HFFc6 (cell line): ENCODE results near the gene ANO4. TPM values are rescaled to one million over a fixed set of nuclear protein-coding genes. Genes with fewer than 3 reads are reported as not detected.
"Not testable (repeated sequence)": the region's sequence is repeated elsewhere in the genome, so short reads cannot be mapped to it uniquely, and the experiment has no call there.

Source experiments
- DNase-seq: peaks from one replicate; pipeline ENCODE4 v3.0.0-alpha.2; 2018
- H3K27ac Mint-ChIP-seq: 2 replicates; pipeline ENCODE4 v1.8.0; 2020; ENCODE audit warnings: mild to moderate bottlenecking, mixed read lengths
- H3K27me3 Mint-ChIP-seq: 2 replicates; pipeline ENCODE4 v1.8.0; 2021; ENCODE audit warnings: mild to moderate bottlenecking, moderate library complexity, mixed read lengths; ENCODE audit not compliant: insufficient read depth
- H3K36me3 Mint-ChIP-seq: 2 replicates; pipeline ENCODE4 v1.8.0; 2021; ENCODE audit warnings: low read depth, mixed read lengths
- H3K4me1 Mint-ChIP-seq: 2 replicates; pipeline ENCODE4 v1.8.0; 2020; ENCODE audit warnings: low read depth, mixed read lengths
- H3K4me3 Mint-ChIP-seq: 2 replicates; pipeline ENCODE4 v1.8.0; 2020; ENCODE audit warnings: mild to moderate bottlenecking, moderate library complexity, mixed read lengths
- H3K9me3 Mint-ChIP-seq: 2 replicates; pipeline ENCODE4 v1.8.0; 2020; ENCODE audit warnings: mild to moderate bottlenecking, mixed read lengths
- total RNA-seq, 6 experiments: library from RNA; stranded (reverse); fragmentation: NEBNext Ultra II Directional; extraction: Animal tissue kit (Norgen Biotek cat#: 25700); gene quantifications; 2 replicates in 1 of 6; 3 replicates in 5 of 6; pipeline ENCODE4 v1.2.3, GENCODE V29; 2021
- TF ChIP-seq, protein P1 (sequence below): fragments of 200-600 bp; sonication (generic); IDR thresholded peaks from 2 replicates; pipeline ENCODE4 v1.5.0; 2021; ENCODE audit warnings: antibody characterized with exemption, mild to moderate bottlenecking

The ANO4 gene
- total RNA-seq, 6 experiments from 2014 or later = not detected

- Mint-ChIP-seq H3K27ac (no peak overlapping the region), H3K4me1 (no peaks in the 10 kb centered on the region), H3K27me3 (no peaks in the 10 kb centered on the region), H3K4me3 (no peak overlapping the region), H3K36me3 (no peaks in the 10 kb centered on the region), H3K9me3 (peaks cover 38% of the 10 kb centered on the region)
- TF ChIP-seq, protein P1, sequence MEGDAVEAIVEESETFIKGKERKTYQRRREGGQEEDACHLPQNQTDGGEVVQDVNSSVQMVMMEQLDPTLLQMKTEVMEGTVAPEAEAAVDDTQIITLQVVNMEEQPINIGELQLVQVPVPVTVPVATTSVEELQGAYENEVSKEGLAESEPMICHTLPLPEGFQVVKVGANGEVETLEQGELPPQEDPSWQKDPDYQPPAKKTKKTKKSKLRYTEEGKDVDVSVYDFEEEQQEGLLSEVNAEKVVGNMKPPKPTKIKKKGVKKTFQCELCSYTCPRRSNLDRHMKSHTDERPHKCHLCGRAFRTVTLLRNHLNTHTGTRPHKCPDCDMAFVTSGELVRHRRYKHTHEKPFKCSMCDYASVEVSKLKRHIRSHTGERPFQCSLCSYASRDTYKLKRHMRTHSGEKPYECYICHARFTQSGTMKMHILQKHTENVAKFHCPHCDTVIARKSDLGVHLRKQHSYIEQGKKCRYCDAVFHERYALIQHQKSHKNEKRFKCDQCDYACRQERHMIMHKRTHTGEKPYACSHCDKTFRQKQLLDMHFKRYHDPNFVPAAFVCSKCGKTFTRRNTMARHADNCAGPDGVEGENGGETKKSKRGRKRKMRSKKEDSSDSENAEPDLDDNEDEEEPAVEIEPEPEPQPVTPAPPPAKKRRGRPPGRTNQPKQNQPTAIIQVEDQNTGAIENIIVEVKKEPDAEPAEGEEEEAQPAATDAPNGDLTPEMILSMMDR = no peak
- no peak for DNase-seq
These were observed 320.8 kb downstream of the ANO4 start for GRCh38 chr12:101115326-101115725.

- Mint-ChIP-seq H3K9me3 (peaks cover 44% of the 10 kb centered on the region), H3K27ac (no peak overlapping the region), H3K4me3 (no peak overlapping the region), H3K4me1 (no peaks in the 10 kb centered on the region), H3K36me3 (no peaks in the 10 kb centered on the region), H3K27me3 (no peaks in the 10 kb centered on the region)
- TF ChIP-seq, protein P1 = no peak
- DNase-seq = no peak
These were observed 322.3 kb downstream of the ANO4 start for GRCh38 chr12:101116911-101117310.

DNA sequence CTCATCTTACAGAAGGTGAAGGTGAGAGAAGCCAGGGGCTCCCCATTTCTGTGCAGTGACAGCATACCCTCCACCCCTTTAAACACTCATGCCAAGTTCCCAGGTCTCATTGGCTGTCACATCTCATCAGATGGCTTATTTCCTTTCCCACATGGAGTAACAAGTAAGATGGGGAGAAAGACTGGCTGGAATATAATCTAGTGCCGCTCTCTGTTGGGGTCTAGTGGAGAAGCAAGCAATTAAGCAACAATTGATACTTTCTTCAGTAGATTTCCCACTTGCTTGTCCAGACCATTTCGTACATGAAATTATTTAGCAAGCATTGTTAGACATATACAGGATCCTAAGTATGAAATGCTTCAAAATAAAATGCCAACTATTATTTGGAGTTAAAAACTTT lies 323.3 kb downstream of the ANO4 start:
- no peak overlapping the region for H3K27ac Mint-ChIP-seq
- peaks cover 50% of the 10 kb centered on the region for H3K9me3 Mint-ChIP-seq
- no peaks in the 10 kb centered on the region for H3K4me1 Mint-ChIP-seq
- H3K36me3 Mint-ChIP-seq = no peaks in the 10 kb centered on the region
- H3K27me3 Mint-ChIP-seq = no peaks in the 10 kb centered on the region
- TF ChIP-seq, protein P1 = no peak
- H3K4me3 Mint-ChIP-seq = no peak overlapping the region
- no peak for DNase-seq

DNA sequence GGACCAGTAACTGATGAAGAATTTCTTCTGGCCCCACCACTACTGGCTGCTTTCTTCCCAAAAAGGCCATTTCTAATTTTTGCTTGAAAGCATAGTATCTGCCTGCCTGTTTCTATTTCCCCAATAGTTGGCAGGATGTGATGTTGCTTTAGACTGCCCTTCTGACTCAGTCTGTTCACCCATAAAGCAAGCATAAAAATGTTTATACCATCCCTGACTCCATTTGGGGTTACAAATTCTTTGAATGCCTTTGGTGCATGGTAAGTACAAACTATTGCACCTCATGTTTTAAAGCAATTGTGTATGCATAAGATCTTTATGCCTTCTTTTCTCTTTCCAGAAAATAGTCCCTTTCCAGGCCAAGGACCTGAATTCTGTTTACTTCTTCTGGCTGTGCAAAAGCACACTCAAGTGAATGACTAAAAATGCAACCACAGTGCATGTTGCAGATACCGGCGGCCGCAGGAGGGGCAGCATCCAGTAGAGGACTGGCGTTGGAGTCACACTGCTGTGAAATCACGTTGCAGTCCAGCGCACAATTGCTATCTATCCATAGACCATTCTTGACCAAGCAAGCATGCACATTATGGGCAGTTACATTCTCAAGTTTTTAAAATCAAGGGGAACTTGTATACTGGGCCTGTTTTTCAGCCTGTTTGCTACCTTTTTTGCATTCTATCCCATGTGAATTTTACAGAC lies 333.1 kb downstream of the ANO4 start:
- TF ChIP-seq, protein P1 = no peak
- H3K9me3 Mint-ChIP-seq = peaks cover 29% of the 10 kb centered on the region
- no peaks in the 10 kb centered on the region for H3K27me3 Mint-ChIP-seq
- no peak overlapping the region for H3K27ac Mint-ChIP-seq
- DNase-seq = peak; percentile 44
- H3K36me3 Mint-ChIP-seq = peaks cover 6% of the 10 kb centered on the region; the same call in 1 of the 2 replicates
- no peaks in the 10 kb centered on the region for H3K4me1 Mint-ChIP-seq
- no peak overlapping the region for H3K4me3 Mint-ChIP-seq

DNA sequence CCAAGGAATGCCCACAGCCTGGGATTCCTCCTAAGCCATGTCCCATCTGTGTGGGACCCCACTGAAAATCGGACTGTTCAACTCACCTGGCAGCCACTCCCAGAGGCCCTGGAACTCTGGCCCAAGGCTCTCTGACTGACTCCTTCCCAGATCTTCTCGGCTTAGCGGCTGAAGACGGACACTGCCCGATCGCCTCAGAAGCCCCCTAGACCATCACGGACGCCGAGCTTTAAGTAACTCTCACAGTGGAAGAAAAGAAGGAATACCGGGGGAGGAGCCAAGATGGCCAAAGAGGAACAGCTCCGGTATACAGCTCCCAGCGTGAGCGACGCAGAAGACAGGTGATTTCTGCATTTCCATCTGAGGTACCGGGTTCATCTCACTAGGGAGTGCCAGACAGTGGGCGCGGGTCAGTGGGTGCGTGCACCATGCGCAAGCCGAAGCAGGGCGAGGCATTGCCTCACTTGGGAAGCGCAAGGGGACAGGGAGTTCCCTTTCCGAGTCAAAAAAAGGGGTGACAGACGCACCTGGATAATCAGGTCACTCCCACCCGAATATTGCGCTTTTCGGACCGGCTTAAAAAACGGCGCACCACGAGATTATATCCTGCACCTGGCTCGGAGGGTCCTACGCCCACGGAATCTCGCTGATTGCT lies 351.3 kb downstream of the ANO4 start:
- H3K4me3 Mint-ChIP-seq, DNase-seq, H3K27ac Mint-ChIP-seq, H3K36me3 Mint-ChIP-seq, H3K27me3 Mint-ChIP-seq, H3K4me1 Mint-ChIP-seq: not testable (repeated sequence)
- H3K9me3 Mint-ChIP-seq = peaks cover 21% of the 10 kb centered on the region

DNA sequence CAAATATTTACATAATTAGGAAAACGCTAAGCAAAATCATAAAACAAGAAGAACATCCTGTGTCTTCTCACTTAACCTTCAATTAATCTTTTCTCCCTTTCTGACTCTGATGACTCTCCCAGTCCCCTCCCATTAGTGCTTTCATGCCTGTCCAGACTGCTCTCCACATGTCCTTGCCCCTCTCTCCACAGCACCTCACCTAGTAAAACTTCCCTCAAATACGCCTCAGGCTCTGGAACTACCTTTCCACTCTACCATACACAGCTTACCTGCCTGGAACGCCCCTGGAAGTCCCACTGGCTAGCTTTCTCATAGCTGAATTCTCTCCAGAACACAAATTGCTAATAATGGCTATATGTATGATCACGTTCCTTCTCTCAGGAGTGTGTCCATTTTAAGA lies 370.7 kb downstream of the ANO4 start:
- no peaks in the 10 kb centered on the region for H3K4me1 Mint-ChIP-seq
- TF ChIP-seq, protein P1 = no peak
- H3K27ac Mint-ChIP-seq = no peak overlapping the region
- no peaks in the 10 kb centered on the region for H3K36me3 Mint-ChIP-seq
- no peaks in the 10 kb centered on the region; the same call in none of the 2 replicates for H3K27me3 Mint-ChIP-seq
- no peak overlapping the region for H3K4me3 Mint-ChIP-seq
- no peak for DNase-seq
- H3K9me3 Mint-ChIP-seq = peaks cover 21% of the 10 kb centered on the region
